ENCODE measurements around the gene EGLN3. TPM values are rescaled to one million over a fixed set of nuclear protein-coding genes. Genes with fewer than 3 reads are reported as not detected.

Gene EGLN3
- total and polyA plus RNA-seq, 4 donors = 1.3 to 2.3 (median 1.5) TPM

- DNase-seq (ENCODE audit: low spot score) = no peak
- Histone ChIP-seq H3K9me3 (ENCODE audit: control insufficient read depth in 4 of 4, low read length in 3 of 4) (peaks cover 0 to 1% (median 0%) of the 10 kb centered on the region in 4 donors), H3K36me3 (ENCODE audit: control insufficient read depth in 4 of 4, insufficient read depth in 3 of 4, low read depth in 1 of 4, low read length in 3 of 4) (no peaks in the 10 kb centered on the region), H3K4me1 (ENCODE audit: control insufficient read depth in 4 of 4, insufficient read depth in 4 of 4, low read length in 3 of 4) (no peaks in the 10 kb centered on the region), H3K9ac (ENCODE audit: low read depth in 1 of 2, low read length in 2 of 2) (no peak overlapping the region), H3K27ac (ENCODE audit: low read depth in 1 of 2, low read length in 2 of 2) (no peak overlapping the region), H3K27me3 (ENCODE audit: control insufficient read depth in 4 of 4, insufficient read depth in 4 of 4, low read length in 3 of 4) (no peaks in the 10 kb centered on the region), H3K4me3 (ENCODE audit: low read depth in 1 of 3, low read length in 3 of 3) (no peak overlapping the region)
- TF ChIP-seq YY1 (IDR thresholded peaks at IDR 0.05) = no peak
- TF ChIP-seq RAD21 (IDR thresholded peaks at IDR 0.05) = no peak
- TF ChIP-seq NR2F2 (IDR thresholded peaks at IDR 0.05) = no peak
- TF ChIP-seq RXRA (IDR thresholded peaks at IDR 0.05) = no peak
- TF ChIP-seq FOXA1 (IDR thresholded peaks at IDR 0.05) = no peak
- no peak for TF ChIP-seq TAF1 (conservative IDR thresholded peaks at IDR 0.05)
- TF ChIP-seq FOXA2 (IDR thresholded peaks at IDR 0.05) = no peak
- no peak for TF ChIP-seq ZBTB33 (IDR thresholded peaks at IDR 0.05)
- no peak for TF ChIP-seq CTCF (IDR thresholded peaks at IDR 0.05; ENCODE audit: low read depth, low read length, missing input control)
- TF ChIP-seq HNF4G (IDR thresholded peaks at IDR 0.05) = no peak
- TF ChIP-seq HNF4A (conservative IDR thresholded peaks at IDR 0.05) = no peak
- no peak for TF ChIP-seq JUND (IDR thresholded peaks at IDR 0.05)
- TF ChIP-seq EGR1 (IDR thresholded peaks at IDR 0.05; ENCODE audit: low read depth in 2 of 2) = no peak
- no peak for TF ChIP-seq REST (IDR thresholded peaks at IDR 0.05)
- TF ChIP-seq SP1 (IDR thresholded peaks at IDR 0.05) = no peak
- TF ChIP-seq GABPA (IDR thresholded peaks at IDR 0.05 in 1 of 2, conservative IDR thresholded peaks at IDR 0.05 in 1 of 2) = no peak
- no peak for TF ChIP-seq ATF3 (IDR thresholded peaks at IDR 0.05)
- no peak for TF ChIP-seq MAX (IDR thresholded peaks at IDR 0.05)
- 76% methylated on average over 6 of the region's 6 CpGs for WGBS
Observed at GRCh38 chr14:33964599-33965317, 13.9 kb upstream of the EGLN3 start.

Data from liver (tissue), 9 donors.